Measurements from ENCODE around the gene TMEM239.
A peak's percentile ranks its signal among the peaks of the same experiment; 100 is the strongest.
"Not testable (repeated sequence)": the region's sequence is repeated elsewhere in the genome, so short reads cannot be mapped to it uniquely, and the experiment has no call there.

TMEM239 gene

GRCh38 chr20:2820896-2821869 is 5.0 kb downstream of the TMEM239 start:
- DNase-seq (ENCODE audit: low read depth): no peak

- DNase-seq (ENCODE audit: low read depth): no peak
Observed at GRCh38 chr20:2822073-2822472, 5.9 kb downstream of the TMEM239 start.

- DNase-seq (ENCODE audit: low read depth): no peak
Observed at GRCh38 chr20:2825761-2826160, 9.6 kb downstream of the TMEM239 start.

GRCh38 chr20:2826655-2827054 is 10.5 kb downstream of the TMEM239 start:
- DNase-seq (ENCODE audit: low read depth): no peak

- DNase-seq (ENCODE audit: low read depth): no peak
Observed at GRCh38 chr20:2829376-2829775, 13.2 kb downstream of the TMEM239 start.

- DNase-seq (ENCODE audit: low read depth): not testable (repeated sequence)
Observed at GRCh38 chr20:2831206-2831605, 15.0 kb downstream of the TMEM239 start.

GRCh38 chr20:2833761-2834160 is 17.6 kb downstream of the TMEM239 start:
- no peak for DNase-seq (ENCODE audit: low read depth)

- DNase-seq (ENCODE audit: low read depth): no peak
Observed at GRCh38 chr20:2834401-2835110, 18.4 kb downstream of the TMEM239 start.

- no peak for DNase-seq (ENCODE audit: low read depth)
Observed at GRCh38 chr20:2835331-2835796, 19.2 kb downstream of the TMEM239 start.

GRCh38 chr20:2836035-2836434 is 19.9 kb downstream of the TMEM239 start:
- no peak for DNase-seq (ENCODE audit: low read depth)

GRCh38 chr20:2837221-2837960 is 21.2 kb downstream of the TMEM239 start:
- DNase-seq (ENCODE audit: low read depth): no peak

- DNase-seq (ENCODE audit: low read depth): no peak
Observed at GRCh38 chr20:2838170-2838797, 22.1 kb downstream of the TMEM239 start.

GRCh38 chr20:2838847-2839671 is 22.9 kb downstream of the TMEM239 start:
- DNase-seq (ENCODE audit: low read depth): no peak

GRCh38 chr20:2839732-2840137 is 23.6 kb downstream of the TMEM239 start:
- no peak for DNase-seq (ENCODE audit: low read depth)

GRCh38 chr20:2840138-2840966 is 24.2 kb downstream of the TMEM239 start, which contains the start of the genes PCED1A and VPS16:
Gene PCED1A (minus strand): TSS chr20:2840655. CDS start chr20:2839912, 743 bp downstream.
Gene VPS16 (plus strand): TSS chr20:2840745. CDS start chr20:2840775, 30 bp downstream.
- peak; percentile 53 for DNase-seq (ENCODE audit: low read depth)

- peak; percentile 49 for DNase-seq (ENCODE audit: low read depth)
Observed at GRCh38 chr20:2840967-2841531, 24.9 kb downstream of the TMEM239 start.

- DNase-seq (ENCODE audit: low read depth): no peak
Observed at GRCh38 chr20:2845607-2846006, 29.4 kb downstream of the TMEM239 start.

- no peak for DNase-seq (ENCODE audit: low read depth)
Observed at GRCh38 chr20:2846698-2847097, 30.5 kb downstream of the TMEM239 start.

- no peak for DNase-seq (ENCODE audit: low read depth)
Observed at GRCh38 chr20:2847802-2848201, 31.6 kb downstream of the TMEM239 start.

Data from HS-5 (cell line).